Endothelial cell (in vitro differentiated cells): ENCODE data around the gene REEP3. TPM values are rescaled to one million over a fixed set of nuclear protein-coding genes. Genes with fewer than 3 reads are reported as not detected.

Experiments used
- DNase-seq: peaks from one replicate; pipeline ENCODE4 v3.0.0; 2021; ENCODE audit warnings: low spot score
- H3K27ac Mint-ChIP-seq: one replicate; pipeline ENCODE4 v1.8.0; 2021; ENCODE audit warnings: mixed read lengths, inconsistent platforms; ENCODE audit not compliant: unreplicated experiment
- H3K27me3 Mint-ChIP-seq: one replicate; pipeline ENCODE4 v1.8.0; 2021; ENCODE audit warnings: mild to moderate bottlenecking, moderate library complexity, mixed read lengths, inconsistent platforms; ENCODE audit not compliant: unreplicated experiment
- H3K36me3 Mint-ChIP-seq: one replicate; pipeline ENCODE4 v1.8.0; 2021; ENCODE audit warnings: mild to moderate bottlenecking, low read depth, mixed read lengths, inconsistent platforms; ENCODE audit not compliant: unreplicated experiment
- H3K4me1 Mint-ChIP-seq: one replicate; pipeline ENCODE4 v1.8.0; 2021; ENCODE audit warnings: mild to moderate bottlenecking, mixed read lengths, inconsistent platforms; ENCODE audit not compliant: unreplicated experiment
- H3K4me3 Mint-ChIP-seq: one replicate; pipeline ENCODE4 v1.8.0; 2021; ENCODE audit warnings: mild to moderate bottlenecking, mixed read lengths, inconsistent platforms; ENCODE audit not compliant: unreplicated experiment
- H3K9me3 Mint-ChIP-seq: one replicate; pipeline ENCODE4 v1.8.0; 2021; ENCODE audit warnings: mixed read lengths, inconsistent platforms; ENCODE audit not compliant: unreplicated experiment
- CTCF ChIP-seq: fragments of 200-600 bp; sonication (generic); IDR thresholded peaks from one replicate; pipeline ENCODE4 v1.5.0; 2021; ENCODE audit warnings: antibody characterized with exemption; ENCODE audit not compliant: unreplicated experiment
- total RNA-seq: library from RNA; stranded (reverse); fragmentation: NEBNext Ultra II Directional; extraction: Animal tissue kit (Norgen Biotek cat#: 25700); gene quantifications from one replicate; pipeline ENCODE4 v1.2.1, GENCODE V29; 2021; ENCODE audit not compliant: unreplicated experiment

REEP3 gene
- total RNA-seq, 1 donor from 2014 or later = 26.1 TPM

GRCh38 chr10:63633677-63634487 is 112.7 kb downstream of the REEP3 start:
- TF ChIP-seq CTCF = no peak
- Mint-ChIP-seq H3K4me1 (peaks cover 37% of the 10 kb centered on the region), H3K27ac (no peak overlapping the region), H3K9me3 (no peaks in the 10 kb centered on the region), H3K36me3 (peaks cover 7% of the 10 kb centered on the region), H3K4me3 (no peak overlapping the region), H3K27me3 (peaks cover 18% of the 10 kb centered on the region)
- no peak for DNase-seq

GRCh38 chr10:63634488-63635065 is 113.4 kb downstream of the REEP3 start:
- Mint-ChIP-seq H3K27me3 (peaks cover 12% of the 10 kb centered on the region), H3K4me1 (peaks cover 30% of the 10 kb centered on the region), H3K9me3 (no peaks in the 10 kb centered on the region), H3K36me3 (peaks cover 4% of the 10 kb centered on the region), H3K4me3 (no peak overlapping the region), H3K27ac (no peak overlapping the region)
- DNase-seq = no peak
- no peak for TF ChIP-seq CTCF

- no peak for TF ChIP-seq CTCF
- H3K4me3 Mint-ChIP-seq = no peak overlapping the region
- no peaks in the 10 kb centered on the region for H3K9me3 Mint-ChIP-seq
- peaks cover 3% of the 10 kb centered on the region for H3K36me3 Mint-ChIP-seq
- H3K27ac Mint-ChIP-seq = no peak overlapping the region
- H3K4me1 Mint-ChIP-seq = peaks cover 26% of the 10 kb centered on the region
- no peak for DNase-seq
- H3K27me3 Mint-ChIP-seq = peaks cover 6% of the 10 kb centered on the region
These were observed 115.6 kb downstream of the REEP3 start for GRCh38 chr10:63636812-63637211.

GRCh38 chr10:63637901-63638327 is 116.7 kb downstream of the REEP3 start:
- Mint-ChIP-seq H3K4me1 (peaks cover 28% of the 10 kb centered on the region), H3K27me3 (peaks cover 8% of the 10 kb centered on the region), H3K9me3 (no peaks in the 10 kb centered on the region), H3K27ac (peak overlapping the region; percentile 65), H3K36me3 (peaks cover 6% of the 10 kb centered on the region), H3K4me3 (no peak overlapping the region)
- DNase-seq = no peak
- no peak for TF ChIP-seq CTCF

GRCh38 chr10:63641366-63641765 is 120.2 kb downstream of the REEP3 start:
- H3K36me3 Mint-ChIP-seq = peaks cover 3% of the 10 kb centered on the region
- no peak overlapping the region for H3K27ac Mint-ChIP-seq
- no peak for TF ChIP-seq CTCF
- H3K4me1 Mint-ChIP-seq = peaks cover 31% of the 10 kb centered on the region
- H3K27me3 Mint-ChIP-seq = peaks cover 5% of the 10 kb centered on the region
- no peak for DNase-seq
- no peaks in the 10 kb centered on the region for H3K9me3 Mint-ChIP-seq
- H3K4me3 Mint-ChIP-seq = no peak overlapping the region
